HepG2 (cell line): ENCODE results near the gene ME2. TPM values are rescaled to one million over a fixed set of nuclear protein-coding genes. Genes with fewer than 3 reads are reported as not detected.

ENCODE experiments used
- ARHGAP35 ChIP-seq: sonication (generic); formaldehyde crosslinking; IDR thresholded peaks from 2 replicates; pipeline ENCODE4 v1.9.0; 2022; ENCODE audit warnings: mild to moderate bottlenecking, inconsistent platforms, moderate library complexity, missing genetic modification reagents, borderline replicate concordance
- ARNT ChIP-seq: fragments of 450-650 bp; IDR thresholded peaks from 2 replicates; pipeline ENCODE4 v1.6.1; 2017
- GATAD1 ChIP-seq: IDR thresholded peaks from 2 replicates; pipeline ENCODE4 v1.6.1; 2016; ENCODE audit warnings: missing genetic modification reagents, missing compliant biosample characterization
- NFAT5 ChIP-seq: sonication (generic); formaldehyde crosslinking; IDR thresholded peaks from 2 replicates; pipeline ENCODE4 v1.4.0; 2020; ENCODE audit warnings: missing genetic modification reagents
- NFKB2 ChIP-seq: sonication (generic); formaldehyde crosslinking; IDR thresholded peaks from 2 replicates; pipeline ENCODE4 v1.4.0; 2020; ENCODE audit warnings: missing genetic modification reagents, borderline replicate concordance
- NRL ChIP-seq: sonication (generic); formaldehyde crosslinking; IDR thresholded peaks from 2 replicates; pipeline ENCODE4 v1.5.0; 2020; ENCODE audit warnings: missing genetic modification reagents, mild to moderate bottlenecking, moderate library complexity, borderline replicate concordance
- PHF8 ChIP-seq: sonication (generic); formaldehyde crosslinking; IDR thresholded peaks from 2 replicates; pipeline ENCODE4 v1.5.0; 2020; ENCODE audit warnings: missing genetic modification reagents
- TFE3 ChIP-seq: IDR thresholded peaks from 2 replicates; pipeline ENCODE4 v1.6.1; 2016
- USF2 ChIP-seq, 2 experiments: sonication (generic) in 1 of 2; formaldehyde crosslinking in 1 of 2; IDR thresholded peaks; 2 replicates each; pipeline versions ENCODE4 v1.5.1 to v1.6.1; 2011 to 2020; ENCODE audit warnings: borderline replicate concordance in 1 of 2, low read depth in 1 of 2, low read length in 1 of 2, mild to moderate bottlenecking in 1 of 2, missing genetic modification reagents in 1 of 2, moderate library complexity in 1 of 2
- ZBTB10 ChIP-seq: sonication (generic); formaldehyde crosslinking; IDR thresholded peaks from 2 replicates; pipeline ENCODE4 v1.4.0; 2020; ENCODE audit warnings: missing genetic modification reagents, borderline replicate concordance
- ZNF20 ChIP-seq: sonication (generic); formaldehyde crosslinking; IDR thresholded peaks from 2 replicates; pipeline ENCODE4 v1.4.0; 2020; ENCODE audit warnings: mild to moderate bottlenecking, moderate library complexity, missing genetic modification reagents
- ZNF382 ChIP-seq: sonication (generic); formaldehyde crosslinking; IDR thresholded peaks from 2 replicates; pipeline ENCODE4 v1.5.0; 2020; ENCODE audit warnings: missing genetic modification reagents, mild to moderate bottlenecking, borderline replicate concordance
- ZNF441 ChIP-seq: sonication (generic); formaldehyde crosslinking; IDR thresholded peaks from 2 replicates; pipeline ENCODE4 v1.7.0; 2021; ENCODE audit warnings: missing genetic modification reagents, borderline replicate concordance
- ZNF772 ChIP-seq: sonication (generic); formaldehyde crosslinking; IDR thresholded peaks from 2 replicates; pipeline ENCODE4 v1.5.0; 2020; ENCODE audit warnings: mild to moderate bottlenecking, missing genetic modification reagents
- ZNF780A ChIP-seq: sonication (generic); formaldehyde crosslinking; IDR thresholded peaks from 2 replicates; pipeline ENCODE4 v1.8.0; 2022; ENCODE audit warnings: mild to moderate bottlenecking, missing genetic modification reagents, moderate library complexity
- polyA plus RNA-seq, 8 experiments: library from polyadenylated mRNA; depleted of rRNA in 3 of 8; stranded (reverse) in 7 of 8; unstranded in 1 of 8; fragments of >200 nt; fragmentation: Illumina TruSeq in 4 of 8; extraction: Trizol in 4 of 8; gene quantifications; 2 replicates each; pipeline versions ENCODE4 v1.2.1 to v1.2.3, GENCODE V29; 2011 to 2016; ENCODE audit warnings: low read depth in 4 of 8, missing spikeins in 1 of 8, mixed read lengths in 1 of 8; ENCODE audit not compliant: insufficient read depth in 1 of 8
- total RNA-seq, 5 experiments: library from RNA; depleted of rRNA; stranded (reverse); fragments of >200 nt; fragmentation: Illumina TruSeq; extraction: Trizol; gene quantifications; 2 replicates each; pipeline ENCODE4 v1.2.3, GENCODE V29; 2016; ENCODE audit warnings: low read depth in 1 of 5

The ME2 gene
- total and polyA plus RNA-seq, 2 of the 13 experiments (the other 11 are each of a cell fraction or from before 2014, with no cell fraction given): 17.3 to 20.6 TPM

GRCh38 chr18:50967714-50968661 is 89.1 kb downstream of the ME2 start, which contains the start of gene ELAC1 (continued):
- TF ChIP-seq USF2 (IDR thresholded peaks at IDR 0.05; ENCODE audit: low read depth, low read length) (no peak), USF2 (CRISPR knock-in tag; IDR thresholded peaks at IDR 0.05; ENCODE audit: borderline replicate concordance) (no peak), GATAD1 (peak; percentile 72), ZNF382 (CRISPR knock-in tag) (no peak), NFAT5 (peak; percentile 82), ZNF772 (CRISPR knock-in tag) (no peak; the same call in 1 of the 2 replicates), NFKB2 (CRISPR knock-in tag) (peak; percentile 29; the same call in 1 of the 2 replicates), ARNT (no peak), ARHGAP35 (CRISPR knock-in tag) (0 out of 2 replicates have a peak, but pooled peaks have one; percentile 34), ZNF441 (CRISPR knock-in tag) (peak; percentile 35; the same call in 1 of the 2 replicates), NRL (CRISPR knock-in tag) (0 out of 2 replicates have a peak, but pooled peaks have one; percentile 10), TFE3 (CRISPR knock-in tag) (peak; percentile 50; the same call in 1 of the 2 replicates), ZNF780A (no peak), ZNF20 (CRISPR knock-in tag) (no peak), PHF8 (CRISPR knock-in tag) (peak; percentile 96), ZBTB10 (peak; percentile 39; the same call in 1 of the 2 replicates)
